Measurements from ENCODE around the gene MYH13.
A peak's percentile ranks its signal among the peaks of the same experiment; 100 is the strongest.

MYH13 gene

DNA sequence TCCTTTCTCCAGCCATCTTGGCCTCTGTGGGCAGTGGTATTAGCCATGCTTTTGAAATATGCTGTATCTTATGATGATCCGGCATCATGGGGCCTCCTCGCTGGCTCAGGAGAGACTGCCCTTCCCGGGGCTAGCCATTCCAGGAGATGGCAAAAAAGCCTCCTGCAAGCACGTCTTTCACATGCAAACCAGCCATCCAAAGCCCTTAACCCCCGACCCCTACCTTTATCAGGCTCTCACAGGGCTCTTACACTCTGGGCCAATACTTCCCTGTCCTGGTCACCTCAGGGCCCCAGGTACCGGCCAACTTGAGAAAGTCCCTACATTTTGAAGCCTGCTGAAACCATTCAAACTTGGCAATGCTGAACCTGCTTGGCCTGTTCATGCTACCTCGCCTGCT is 36.4 kb downstream of the MYH13 start:
- DNase-seq (ENCODE audit: low read depth in 1 of 2, low spot score in 1 of 2): no peak
- no peak for TF ChIP-seq JUND (IDR thresholded peaks at IDR 0.05; ENCODE audit: low read depth)
- in situ Hi-C loops (cut with HindIII; ENCODE audit: low pct_unique_long_range_greater_than_20kb, low sequenced_read_pairs): no loop called here

GRCh38 chr17:10332515-10332914 is 40.3 kb downstream of the MYH13 start:
- no peak for TF ChIP-seq JUND (IDR thresholded peaks at IDR 0.05; ENCODE audit: low read depth)
- DNase-seq (ENCODE audit: low read depth in 1 of 2, low spot score in 1 of 2): no peak
- in situ Hi-C loops (cut with HindIII; ENCODE audit: low pct_unique_long_range_greater_than_20kb, low sequenced_read_pairs): no loop called here

DNA sequence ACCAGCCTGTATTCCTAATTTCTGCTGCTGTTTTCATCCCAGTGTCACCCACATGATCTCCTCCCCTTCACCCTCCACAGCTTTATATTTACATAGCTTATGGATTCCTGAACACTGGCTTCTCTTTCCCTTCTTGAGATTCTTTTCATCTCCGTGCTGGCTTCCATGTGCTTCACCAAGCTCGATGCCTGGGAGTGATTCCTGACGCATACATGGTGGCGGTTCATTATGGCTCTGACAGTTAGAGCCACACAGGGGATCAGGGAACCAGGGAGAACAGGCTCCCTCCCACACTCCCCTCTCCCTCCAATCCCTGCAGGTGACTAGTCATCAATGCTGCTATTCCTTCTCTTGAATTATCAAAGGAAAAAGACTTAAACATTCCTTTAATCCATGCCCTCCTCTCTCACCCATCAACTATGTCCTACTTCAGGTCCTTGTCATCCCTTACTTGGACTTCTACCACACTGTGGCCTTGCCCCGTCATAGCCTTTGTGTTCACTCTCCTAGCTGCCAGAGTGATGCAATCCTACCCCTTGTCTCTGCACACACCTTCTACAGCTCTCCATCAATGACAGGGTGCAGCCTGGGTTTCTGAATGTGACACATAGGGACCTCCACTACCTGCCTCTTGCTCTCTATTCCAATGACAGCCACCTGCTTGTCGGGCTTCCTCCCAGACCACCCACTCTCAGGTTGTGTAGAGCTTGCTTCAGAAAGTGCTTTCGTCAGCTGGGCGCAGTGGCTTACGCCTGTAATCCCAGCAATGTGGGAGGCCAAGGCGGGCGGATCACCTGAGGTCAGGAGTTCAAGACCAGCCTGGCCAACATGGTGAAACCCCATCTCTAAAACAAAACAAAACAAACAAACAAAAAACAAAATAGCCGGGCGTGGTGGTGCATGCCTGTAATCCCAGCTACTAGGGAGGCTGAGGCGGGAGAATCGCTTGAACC is 43.6 kb downstream of the MYH13 start:
- in situ Hi-C loops (cut with HindIII; ENCODE audit: low pct_unique_long_range_greater_than_20kb, low sequenced_read_pairs): no loop called here
- no peak for TF ChIP-seq JUND (IDR thresholded peaks at IDR 0.05; ENCODE audit: low read depth)
- DNase-seq (ENCODE audit: low read depth in 1 of 2, low spot score in 1 of 2): no peak

- in situ Hi-C loops (cut with HindIII; ENCODE audit: low pct_unique_long_range_greater_than_20kb, low sequenced_read_pairs): no loop called here
Measured at GRCh38 chr17:10328206-10328605, 44.6 kb downstream of the MYH13 start.

GRCh38 chr17:10327640-10328039 is 45.2 kb downstream of the MYH13 start:
- TF ChIP-seq JUND (IDR thresholded peaks at IDR 0.05; ENCODE audit: low read depth): no peak
- DNase-seq (ENCODE audit: low read depth in 1 of 2, low spot score in 1 of 2): peak; percentile 60 to 81
- in situ Hi-C loops (cut with HindIII; ENCODE audit: low pct_unique_long_range_greater_than_20kb, low sequenced_read_pairs): no loop called here

More at GRCh38 chr17:10328206-10328605, 44.6 kb downstream of the MYH13 start:
- TF ChIP-seq JUND (IDR thresholded peaks at IDR 0.05; ENCODE audit: low read depth): no peak
- DNase-seq (ENCODE audit: low read depth in 1 of 2, low spot score in 1 of 2): no peak

DNA sequence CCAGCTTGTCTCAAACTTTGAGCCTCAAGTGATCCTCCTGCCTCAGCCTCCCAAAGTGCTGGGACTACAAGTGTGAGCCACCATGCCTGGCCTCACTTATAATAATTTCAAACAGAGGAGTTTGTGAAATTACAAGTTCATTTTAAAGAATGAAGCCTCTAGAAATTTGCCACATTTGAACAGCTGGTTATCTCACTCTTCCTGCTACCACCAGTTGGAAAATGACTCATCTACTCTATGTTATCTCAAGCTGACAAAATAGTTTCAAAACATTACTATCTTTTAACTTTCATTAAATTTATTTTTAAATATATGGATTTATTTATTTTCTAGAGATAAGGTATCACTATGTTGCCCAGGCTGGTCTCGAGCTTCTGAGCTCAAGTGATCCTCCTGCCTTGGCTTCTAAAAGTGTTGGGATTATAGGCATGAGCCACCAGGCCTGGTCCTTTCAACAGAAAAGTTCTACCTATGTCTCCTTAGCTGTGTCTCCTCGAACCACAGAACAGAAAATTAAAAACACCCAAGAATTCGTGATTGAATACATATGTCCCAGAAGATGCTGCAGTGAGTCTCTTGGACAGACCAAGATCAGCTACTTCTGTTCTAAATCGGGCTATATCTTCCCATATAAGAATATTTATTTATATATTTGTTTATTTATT is 47.6 kb downstream of the MYH13 start:
- TF ChIP-seq JUND (IDR thresholded peaks at IDR 0.05; ENCODE audit: low read depth): no peak
- in situ Hi-C loops (cut with HindIII; ENCODE audit: low pct_unique_long_range_greater_than_20kb, low sequenced_read_pairs): no loop called here
- DNase-seq (ENCODE audit: low read depth in 1 of 2, low spot score in 1 of 2): no peak

DNA sequence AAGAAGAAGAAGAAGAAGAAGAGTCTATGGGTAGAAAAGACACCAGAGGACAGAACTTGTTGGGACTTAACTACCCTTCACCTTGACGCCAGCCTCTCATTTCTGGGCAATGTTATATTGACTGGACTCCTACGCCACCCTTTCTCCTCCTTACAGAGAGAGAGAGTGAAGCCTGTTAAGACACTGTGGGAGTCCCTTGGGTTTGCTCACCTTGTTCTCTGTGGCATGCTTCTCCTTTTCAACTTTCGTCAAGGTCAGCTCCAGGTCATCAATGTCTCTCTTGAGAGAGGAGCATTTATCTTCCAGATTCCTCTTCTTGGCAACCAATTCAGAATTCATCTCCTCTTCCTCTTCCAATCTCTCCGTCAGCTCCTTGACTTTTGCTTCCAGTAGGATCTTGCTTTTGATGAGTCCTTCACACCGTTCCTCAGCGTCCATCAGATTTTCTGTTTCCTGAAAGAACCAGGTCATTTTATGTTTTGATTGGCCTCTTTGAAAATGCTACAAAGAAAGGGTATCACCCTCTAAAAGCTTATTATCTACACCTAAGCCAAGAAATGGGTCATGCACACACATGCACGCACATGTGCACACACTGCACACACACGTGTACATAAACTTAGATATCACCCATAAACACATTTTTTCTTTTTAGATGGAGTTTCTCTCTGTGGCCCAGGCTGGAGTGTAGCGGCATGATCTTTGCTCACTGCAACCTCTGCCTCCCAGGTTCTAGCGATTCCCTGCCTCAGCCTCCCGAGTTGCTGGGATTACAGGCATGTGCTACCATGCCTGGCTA is 48.8 kb downstream of the MYH13 start:
- TF ChIP-seq JUND (IDR thresholded peaks at IDR 0.05; ENCODE audit: low read depth): no peak
- in situ Hi-C loops (cut with HindIII; ENCODE audit: low pct_unique_long_range_greater_than_20kb, low sequenced_read_pairs): no loop called here
- DNase-seq (ENCODE audit: low read depth in 1 of 2, low spot score in 1 of 2): no peak

GRCh38 chr17:10318535-10318934 is 54.3 kb downstream of the MYH13 start:
- in situ Hi-C loops (cut with HindIII; ENCODE audit: low pct_unique_long_range_greater_than_20kb, low sequenced_read_pairs): no loop called here
- no peak for TF ChIP-seq JUND (IDR thresholded peaks at IDR 0.05; ENCODE audit: low read depth)
- DNase-seq (ENCODE audit: low read depth in 1 of 2, low spot score in 1 of 2): peak in 1 of 2 experiments; percentile 8

GRCh38 chr17:10317543-10317834 is 55.3 kb downstream of the MYH13 start:
- no peak for DNase-seq (ENCODE audit: low read depth in 1 of 2, low spot score in 1 of 2)
- no peak for TF ChIP-seq JUND (IDR thresholded peaks at IDR 0.05; ENCODE audit: low read depth)
- in situ Hi-C loops (cut with HindIII; ENCODE audit: low pct_unique_long_range_greater_than_20kb, low sequenced_read_pairs): no loop called here

DNA sequence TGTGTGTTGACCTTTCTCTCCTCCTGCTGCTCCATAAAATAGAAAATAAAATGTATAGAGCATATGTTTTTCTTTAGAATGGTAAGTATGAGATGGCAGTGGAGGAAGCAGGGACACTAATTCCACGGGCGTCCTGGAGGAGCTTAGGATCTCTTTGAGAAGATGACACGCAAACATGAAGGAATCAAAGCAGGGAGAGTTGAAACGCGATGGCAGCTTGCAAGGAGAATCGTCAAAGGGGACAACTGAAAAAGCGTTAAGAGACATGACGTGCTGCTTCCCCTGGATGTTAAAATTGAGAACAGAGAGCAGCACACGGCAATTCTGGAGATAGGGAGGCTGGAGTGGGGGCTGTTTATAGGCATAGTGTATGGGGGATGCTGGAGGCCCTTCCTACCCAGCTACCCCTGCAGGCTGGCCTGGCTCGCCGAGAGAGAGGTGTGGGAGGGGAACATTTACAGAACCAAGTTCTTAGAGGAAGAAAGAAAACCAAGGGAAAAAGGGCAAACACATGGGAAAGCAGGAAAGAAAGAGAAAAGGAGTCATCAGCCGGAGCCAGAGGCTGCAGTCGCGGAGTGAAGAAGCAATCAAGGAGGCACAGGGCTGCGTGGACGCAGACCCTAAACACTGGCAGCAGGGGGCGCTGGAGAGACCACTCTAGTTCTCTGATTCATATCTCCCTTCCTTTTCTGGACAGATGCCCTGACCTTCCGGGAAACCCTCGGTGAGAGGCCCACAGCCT is 55.8 kb downstream of the MYH13 start:
- in situ Hi-C loops (cut with HindIII; ENCODE audit: low pct_unique_long_range_greater_than_20kb, low sequenced_read_pairs): no loop called here
- DNase-seq (ENCODE audit: low read depth in 1 of 2, low spot score in 1 of 2): no peak
- no peak for TF ChIP-seq JUND (IDR thresholded peaks at IDR 0.05; ENCODE audit: low read depth)

DNA sequence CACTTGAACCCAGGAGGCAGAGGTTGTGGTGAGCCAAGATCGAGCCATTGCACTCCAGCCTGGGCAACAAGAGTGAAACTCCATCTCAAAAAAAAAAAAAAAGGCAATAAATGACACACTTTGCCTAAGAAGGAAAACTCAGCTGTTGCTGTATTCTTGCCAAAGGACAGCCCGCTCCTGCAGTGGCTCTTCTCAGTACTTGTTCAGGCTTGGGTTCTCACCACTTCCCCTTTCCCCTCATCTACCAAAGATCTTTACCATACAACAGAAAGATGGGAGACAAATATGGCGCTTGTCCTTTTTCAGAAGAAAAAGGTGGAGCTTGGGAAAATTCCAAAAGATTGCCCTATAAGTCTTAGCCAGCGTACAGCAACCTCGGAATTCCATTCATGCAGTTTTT is 58.5 kb downstream of the MYH13 start:
- DNase-seq (ENCODE audit: low read depth in 1 of 2, low spot score in 1 of 2): no peak
- no peak for TF ChIP-seq JUND (IDR thresholded peaks at IDR 0.05; ENCODE audit: low read depth)
- in situ Hi-C loops (cut with HindIII; ENCODE audit: low pct_unique_long_range_greater_than_20kb, low sequenced_read_pairs): no loop called here

- in situ Hi-C loops (cut with HindIII; ENCODE audit: low pct_unique_long_range_greater_than_20kb, low sequenced_read_pairs): no loop called here
- TF ChIP-seq JUND (IDR thresholded peaks at IDR 0.05; ENCODE audit: low read depth): no peak
- no peak for DNase-seq (ENCODE audit: low read depth in 1 of 2, low spot score in 1 of 2)
Measured at GRCh38 chr17:10313037-10313672, 59.7 kb downstream of the MYH13 start.
